ENCODE data around the gene NIF3L1. TPM values are rescaled to one million over a fixed set of nuclear protein-coding genes. Genes with fewer than 3 reads are reported as not detected.

Gene NIF3L1
- polyA plus RNA-seq, 1 donor: 23.3 TPM

DNA sequence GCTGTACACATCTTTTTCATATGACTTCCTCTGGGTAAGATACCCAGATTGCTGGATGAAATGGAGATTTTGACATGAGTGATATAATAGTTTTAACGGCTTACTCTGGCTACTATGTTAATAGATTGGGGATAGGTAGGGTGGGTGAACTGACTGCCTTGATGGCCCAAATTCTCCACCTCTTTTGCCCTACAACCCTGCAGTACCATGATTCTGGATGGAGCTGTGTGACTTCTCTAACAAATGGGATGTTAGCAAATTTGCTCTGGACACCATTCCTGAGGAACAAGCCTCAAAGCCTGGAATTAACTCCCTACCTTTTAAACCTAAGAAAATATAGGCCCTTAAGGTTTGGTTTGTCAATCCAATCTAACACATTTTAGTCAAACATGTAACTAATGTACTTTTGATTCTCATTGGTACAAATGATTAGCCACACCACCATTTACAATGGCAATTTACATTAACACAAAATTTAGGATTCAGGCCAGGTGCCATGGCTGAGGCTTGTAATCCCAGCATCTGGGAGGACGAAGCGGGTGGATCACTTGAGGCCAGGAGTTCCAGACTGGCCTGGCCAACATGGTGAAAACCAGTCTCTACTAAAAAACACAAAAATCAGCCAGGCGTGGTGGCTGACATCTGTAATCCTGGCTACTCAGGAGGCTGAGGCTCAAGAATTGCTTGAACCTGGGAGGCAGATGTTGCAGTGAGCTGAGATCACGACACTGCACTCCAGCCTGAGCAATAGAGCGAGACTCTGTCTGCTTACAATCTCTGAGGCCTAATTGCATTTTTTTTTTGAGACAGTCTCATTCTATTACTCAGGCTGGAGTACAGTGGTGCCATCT is 37.5 kb upstream of the NIF3L1 start:
- no peaks in the 10 kb centered on the region for H3K9me3 ChIP-seq (ENCODE audit: control insufficient read depth, low read depth, low read length)
- H3K36me3 ChIP-seq (ENCODE audit: control insufficient read depth, insufficient read depth, low read length): peaks cover 56% of the 10 kb centered on the region
- no peak for DNase-seq
- no peak overlapping the region for H3K4me3 ChIP-seq (ENCODE audit: low read length)
- H3K27me3 ChIP-seq (ENCODE audit: control insufficient read depth, insufficient read depth, low read length): no peaks in the 10 kb centered on the region
- H3K4me1 ChIP-seq (ENCODE audit: control insufficient read depth, insufficient read depth, low read length): no peaks in the 10 kb centered on the region
- H3K27ac ChIP-seq (ENCODE audit: low read length): no peak overlapping the region
- 100% methylated on average over 1 of the region's 6 CpGs for WGBS (ENCODE audit: insufficient coverage, low lambda C conversion rate)

DNA sequence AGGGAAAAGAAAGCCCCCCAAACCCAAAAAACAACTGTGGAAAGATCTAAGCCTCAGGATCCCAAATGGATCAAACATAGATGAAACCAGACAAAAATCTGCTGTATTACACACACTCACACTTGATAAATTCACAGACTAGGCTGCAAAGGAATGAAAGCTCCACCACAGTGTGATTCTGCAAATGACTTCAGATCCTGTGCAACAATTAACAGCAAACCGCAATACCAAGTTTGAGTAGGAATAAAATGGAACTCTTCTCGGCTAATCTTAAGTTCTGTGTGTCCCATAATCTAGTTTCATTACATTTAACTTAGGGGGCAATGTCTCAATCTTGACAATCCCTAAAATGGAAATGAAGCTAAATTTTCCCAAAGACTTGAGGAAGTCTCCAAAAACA is 36.6 kb upstream of the NIF3L1 start:
- WGBS (ENCODE audit: insufficient coverage, low lambda C conversion rate): 100% methylated on average over 1 of the region's 2 CpGs
- no peak overlapping the region for H3K4me3 ChIP-seq (ENCODE audit: low read length)
- H3K4me1 ChIP-seq (ENCODE audit: control insufficient read depth, insufficient read depth, low read length): no peaks in the 10 kb centered on the region
- peaks cover 66% of the 10 kb centered on the region for H3K36me3 ChIP-seq (ENCODE audit: control insufficient read depth, insufficient read depth, low read length)
- H3K27ac ChIP-seq (ENCODE audit: low read length): no peak overlapping the region
- DNase-seq: no peak
- H3K27me3 ChIP-seq (ENCODE audit: control insufficient read depth, insufficient read depth, low read length): no peaks in the 10 kb centered on the region
- H3K9me3 ChIP-seq (ENCODE audit: control insufficient read depth, low read depth, low read length): no peaks in the 10 kb centered on the region

DNA sequence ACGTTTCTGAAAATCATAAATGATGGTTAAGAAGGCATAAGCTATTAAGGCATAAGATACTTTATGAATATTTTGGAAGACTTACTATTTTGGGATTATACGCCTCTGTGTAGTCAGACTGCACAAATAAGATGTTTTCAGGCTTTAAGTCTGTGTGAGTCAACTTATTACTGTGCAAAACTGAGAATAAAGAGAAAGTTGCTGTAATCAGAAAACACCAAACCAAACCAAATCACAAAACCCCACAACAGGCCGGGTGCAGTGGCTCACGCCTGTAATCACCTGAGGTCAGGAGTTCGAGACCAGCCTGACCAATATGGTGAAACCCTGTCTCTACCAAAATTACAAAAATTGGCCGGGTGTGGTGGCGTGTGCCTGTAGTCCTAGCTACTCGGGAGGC is 32.4 kb upstream of the NIF3L1 start:
- Histone ChIP-seq H3K4me1 (ENCODE audit: control insufficient read depth, insufficient read depth, low read length) (peaks cover 3% of the 10 kb centered on the region), H3K27ac (ENCODE audit: low read length) (no peak overlapping the region), H3K4me3 (ENCODE audit: low read length) (no peak overlapping the region), H3K27me3 (ENCODE audit: control insufficient read depth, insufficient read depth, low read length) (no peaks in the 10 kb centered on the region), H3K9me3 (ENCODE audit: control insufficient read depth, low read depth, low read length) (no peaks in the 10 kb centered on the region), H3K36me3 (ENCODE audit: control insufficient read depth, insufficient read depth, low read length) (peaks cover 78% of the 10 kb centered on the region)
- no peak for DNase-seq
- WGBS (ENCODE audit: insufficient coverage, low lambda C conversion rate): 80% methylated on average over 2 of the region's 8 CpGs

DNA sequence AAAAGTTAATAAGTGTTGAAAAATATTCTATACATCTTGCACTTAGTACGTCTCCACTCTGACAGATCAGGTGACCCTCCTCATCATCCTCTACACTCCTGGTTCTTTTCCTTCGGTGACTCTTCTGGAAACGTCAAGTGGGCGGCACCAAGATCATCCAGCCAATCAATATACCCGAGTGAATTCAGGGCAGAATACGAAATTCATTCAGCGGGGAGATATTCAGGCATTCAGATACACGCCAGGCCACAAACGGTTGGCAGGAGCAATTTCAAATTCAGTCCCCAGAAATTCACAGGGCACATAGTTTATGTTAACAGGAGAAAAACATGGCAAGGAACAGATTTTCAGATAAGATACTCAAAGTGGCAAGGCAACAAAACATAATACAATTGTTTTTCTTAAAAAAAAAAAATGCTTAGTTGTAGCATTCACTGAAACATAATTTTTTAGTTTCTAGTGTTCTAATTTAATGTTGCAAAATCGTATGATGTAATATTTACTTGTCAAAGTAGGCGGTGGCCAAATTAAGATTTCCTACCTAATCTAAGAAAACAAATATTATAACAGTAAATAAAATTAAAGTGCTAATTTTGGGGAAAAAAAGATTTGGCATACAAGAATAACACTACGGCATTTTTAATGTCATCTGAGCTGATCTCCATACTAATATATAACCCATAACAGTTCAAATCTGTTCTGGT is 28.9 kb upstream of the NIF3L1 start:
- no peaks in the 10 kb centered on the region for H3K27me3 ChIP-seq (ENCODE audit: control insufficient read depth, insufficient read depth, low read length)
- peaks cover 7% of the 10 kb centered on the region for H3K4me1 ChIP-seq (ENCODE audit: control insufficient read depth, insufficient read depth, low read length)
- H3K27ac ChIP-seq (ENCODE audit: low read length): no peak overlapping the region
- no peaks in the 10 kb centered on the region for H3K9me3 ChIP-seq (ENCODE audit: control insufficient read depth, low read depth, low read length)
- H3K36me3 ChIP-seq (ENCODE audit: control insufficient read depth, insufficient read depth, low read length): peaks cover 46% of the 10 kb centered on the region
- peak in 1 of 2 donors; percentile 14 for DNase-seq
- 65% methylated on average over 7 of the region's 12 CpGs for WGBS (ENCODE audit: insufficient coverage, low lambda C conversion rate)
- no peak overlapping the region for H3K4me3 ChIP-seq (ENCODE audit: low read length)

DNA sequence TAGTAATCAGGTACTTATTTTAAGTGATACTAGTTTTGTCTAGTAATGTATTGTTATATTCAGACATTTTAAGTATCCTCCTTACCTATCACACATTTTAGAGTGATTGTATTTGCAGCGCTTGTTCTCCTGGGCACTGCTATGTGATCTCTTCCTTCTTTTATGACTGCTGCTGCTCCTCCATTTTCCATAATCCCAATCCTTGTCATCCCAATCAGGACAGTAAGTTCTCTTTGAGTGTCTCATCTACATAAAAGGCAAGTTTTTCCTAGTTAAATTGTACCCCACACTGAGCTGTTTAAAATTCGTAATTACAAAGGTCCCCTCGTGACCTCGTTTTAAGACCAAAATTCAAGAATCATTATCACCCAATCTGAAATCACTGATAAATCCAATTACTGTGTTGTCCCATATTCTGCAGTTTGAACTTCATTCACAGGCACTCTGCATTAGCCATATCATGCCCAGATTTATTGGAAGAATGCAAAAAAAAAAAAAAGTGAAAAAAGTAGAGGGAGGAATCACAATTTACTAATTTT is 27.5 kb upstream of the NIF3L1 start:
- 27% methylated on average over 3 of the region's 4 CpGs for WGBS (ENCODE audit: insufficient coverage, low lambda C conversion rate)
- Histone ChIP-seq H3K9me3 (ENCODE audit: control insufficient read depth, low read depth, low read length) (no peaks in the 10 kb centered on the region), H3K27me3 (ENCODE audit: control insufficient read depth, insufficient read depth, low read length) (no peaks in the 10 kb centered on the region), H3K4me3 (ENCODE audit: low read length) (peak overlapping the region; percentile 97), H3K4me1 (ENCODE audit: control insufficient read depth, insufficient read depth, low read length) (peaks cover 7% of the 10 kb centered on the region), H3K27ac (ENCODE audit: low read length) (peak overlapping the region; percentile 22), H3K36me3 (ENCODE audit: control insufficient read depth, insufficient read depth, low read length) (peaks cover 32% of the 10 kb centered on the region)
- DNase-seq: peak in 1 of 2 donors; percentile 15

DNA sequence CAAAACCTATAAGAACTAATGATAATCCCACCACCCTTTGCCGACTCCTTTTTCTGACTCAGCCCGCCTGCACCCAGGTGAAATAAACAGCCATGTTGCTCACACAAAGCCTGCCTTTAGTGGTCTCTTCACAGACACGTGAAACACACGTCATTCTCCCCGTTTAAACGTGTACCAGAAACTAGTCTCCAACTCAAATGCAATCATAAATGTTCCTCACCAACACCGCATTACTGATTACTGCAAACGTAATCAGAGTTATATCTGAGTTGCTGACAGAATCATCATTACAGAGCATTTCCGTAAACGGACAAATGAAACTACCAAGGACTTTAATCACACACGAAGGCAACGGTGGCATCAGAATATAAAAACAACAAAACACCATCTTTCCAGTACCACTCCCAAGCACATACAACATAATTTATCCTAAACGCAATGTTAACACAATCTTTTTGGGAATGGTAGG is 26.6 kb upstream of the NIF3L1 start:
- WGBS (ENCODE audit: insufficient coverage, low lambda C conversion rate): 0% methylated on average over 1 of the region's 13 CpGs
- H3K27me3 ChIP-seq (ENCODE audit: control insufficient read depth, insufficient read depth, low read length): no peaks in the 10 kb centered on the region
- peak; percentile 48 to 78 for DNase-seq
- H3K9me3 ChIP-seq (ENCODE audit: control insufficient read depth, low read depth, low read length): no peaks in the 10 kb centered on the region
- H3K4me1 ChIP-seq (ENCODE audit: control insufficient read depth, insufficient read depth, low read length): peaks cover 7% of the 10 kb centered on the region
- peaks cover 23% of the 10 kb centered on the region for H3K36me3 ChIP-seq (ENCODE audit: control insufficient read depth, insufficient read depth, low read length)
- peak overlapping the region; percentile 100 for H3K27ac ChIP-seq (ENCODE audit: low read length)
- H3K4me3 ChIP-seq (ENCODE audit: low read length): peak overlapping the region; percentile 97

DNA sequence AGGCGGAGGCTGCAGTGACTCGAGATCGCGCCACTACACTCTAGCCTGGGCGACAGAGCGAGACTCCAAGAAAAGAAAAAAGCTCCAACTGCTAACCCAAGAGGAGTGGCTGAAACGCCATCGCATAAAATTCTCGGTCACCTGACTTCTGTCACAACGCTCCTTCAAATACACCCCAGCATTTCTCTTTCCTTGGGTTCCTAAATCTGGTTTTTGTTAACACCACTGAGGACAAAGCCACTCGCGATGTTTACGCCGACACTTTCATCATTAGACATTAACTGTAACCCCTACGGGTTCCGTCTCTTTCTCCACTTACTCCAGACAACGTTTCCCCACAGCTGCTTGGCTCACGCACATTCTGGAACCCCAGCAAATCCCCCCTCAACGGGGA is 25.4 kb upstream of the NIF3L1 start:
- no peak for DNase-seq
- Histone ChIP-seq H3K27ac (ENCODE audit: low read length) (peak overlapping the region; percentile 100), H3K9me3 (ENCODE audit: control insufficient read depth, low read depth, low read length) (no peaks in the 10 kb centered on the region), H3K4me1 (ENCODE audit: control insufficient read depth, insufficient read depth, low read length) (peaks cover 7% of the 10 kb centered on the region), H3K4me3 (ENCODE audit: low read length) (peak overlapping the region; percentile 97), H3K36me3 (ENCODE audit: control insufficient read depth, insufficient read depth, low read length) (peaks cover 12% of the 10 kb centered on the region), H3K27me3 (ENCODE audit: control insufficient read depth, insufficient read depth, low read length) (no peaks in the 10 kb centered on the region)
- WGBS (ENCODE audit: insufficient coverage, low lambda C conversion rate): 0% methylated on average over 5 of the region's 19 CpGs

DNA sequence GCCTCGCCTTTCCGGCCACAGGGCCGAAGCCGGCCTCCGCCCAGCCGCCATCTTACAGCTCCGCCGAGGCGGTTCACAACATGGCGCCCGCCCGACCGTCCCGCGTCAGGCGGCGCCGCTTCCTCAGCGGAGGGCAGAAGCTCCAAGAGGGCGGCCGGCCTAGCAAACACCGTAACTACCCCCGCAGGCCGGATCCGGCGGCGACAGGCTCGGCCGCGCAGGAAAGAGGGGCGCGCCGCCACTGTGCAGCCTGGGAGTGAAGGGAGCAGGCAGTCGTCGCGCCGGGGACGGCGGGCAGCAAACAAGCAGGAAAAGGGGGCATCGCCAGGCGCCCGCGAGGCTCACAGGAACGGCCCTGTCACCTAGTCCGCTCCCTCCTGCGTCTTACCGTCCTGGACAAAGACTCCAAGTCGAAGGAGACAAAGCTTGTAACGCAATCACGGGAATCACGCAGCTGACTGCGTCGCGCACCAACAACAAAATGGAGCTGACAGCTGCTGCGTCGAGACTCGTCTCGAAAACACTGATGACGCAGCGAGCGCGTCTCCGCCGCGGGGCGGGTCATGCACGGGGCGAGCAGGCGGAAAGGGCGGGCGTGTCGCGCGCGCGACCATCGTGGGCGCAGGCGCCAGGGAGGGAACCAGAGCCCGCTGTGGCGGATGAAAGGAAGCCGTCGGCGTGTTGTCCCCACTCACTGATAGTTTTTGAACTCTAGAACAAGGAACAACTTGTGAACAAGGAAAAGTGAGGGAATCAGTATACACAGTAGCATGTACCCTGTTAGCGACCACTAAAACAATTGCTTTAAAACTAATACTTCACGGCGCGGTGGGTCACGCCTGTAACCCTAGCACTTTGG is 24.8 kb upstream of the NIF3L1 start, which contains the start of gene CLK1:
Gene CLK1, minus strand, starts transcription at position 483 of the 859 bp plus-strand sequence. CDS start 2,796 bp downstream, outside the sequence.
- peaks cover 6% of the 10 kb centered on the region for H3K36me3 ChIP-seq (ENCODE audit: control insufficient read depth, insufficient read depth, low read length)
- peak; percentile 98 for DNase-seq
- H3K27ac ChIP-seq (ENCODE audit: low read length): peak within 1 kb of the TSS; percentile 100
- no CpG with 5 or more reads among the region's 89 CpGs for WGBS (ENCODE audit: insufficient coverage, low lambda C conversion rate)
- peaks cover 7% of the 10 kb centered on the region for H3K4me1 ChIP-seq (ENCODE audit: control insufficient read depth, insufficient read depth, low read length)
- H3K4me3 ChIP-seq (ENCODE audit: low read length): peak within 1 kb of the TSS; percentile 97
- no peaks in the 10 kb centered on the region for H3K27me3 ChIP-seq (ENCODE audit: control insufficient read depth, insufficient read depth, low read length)
- H3K9me3 ChIP-seq (ENCODE audit: control insufficient read depth, low read depth, low read length): no peaks in the 10 kb centered on the region

DNA sequence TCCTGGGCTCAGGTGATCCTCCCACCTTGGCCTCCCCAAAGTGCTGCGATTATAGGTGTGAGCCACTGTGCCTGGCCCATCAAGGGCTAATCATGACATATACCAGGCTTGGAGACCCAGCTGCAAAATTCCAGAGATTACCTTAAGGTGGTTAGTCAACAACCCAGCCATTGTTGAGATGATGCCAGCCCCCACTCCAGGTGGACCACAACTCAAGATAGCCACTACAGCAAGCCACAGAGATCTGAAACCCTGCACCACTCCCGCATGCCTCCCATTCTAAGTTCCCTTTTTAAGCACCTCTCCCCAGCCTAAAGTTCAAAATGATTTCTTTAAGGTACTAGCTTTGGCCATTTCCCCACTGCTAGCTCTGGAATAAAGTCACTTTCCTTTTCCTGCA is 20.2 kb upstream of the NIF3L1 start:
- no CpG with 5 or more reads among the region's 2 CpGs for WGBS (ENCODE audit: insufficient coverage, low lambda C conversion rate)
- Histone ChIP-seq H3K4me1 (ENCODE audit: control insufficient read depth, insufficient read depth, low read length) (peaks cover 4% of the 10 kb centered on the region), H3K9me3 (ENCODE audit: control insufficient read depth, low read depth, low read length) (no peaks in the 10 kb centered on the region), H3K4me3 (ENCODE audit: low read length) (no peak overlapping the region), H3K36me3 (ENCODE audit: control insufficient read depth, insufficient read depth, low read length) (peaks cover 17% of the 10 kb centered on the region), H3K27ac (ENCODE audit: low read length) (no peak overlapping the region), H3K27me3 (ENCODE audit: control insufficient read depth, insufficient read depth, low read length) (no peaks in the 10 kb centered on the region)
- DNase-seq: no peak

DNA sequence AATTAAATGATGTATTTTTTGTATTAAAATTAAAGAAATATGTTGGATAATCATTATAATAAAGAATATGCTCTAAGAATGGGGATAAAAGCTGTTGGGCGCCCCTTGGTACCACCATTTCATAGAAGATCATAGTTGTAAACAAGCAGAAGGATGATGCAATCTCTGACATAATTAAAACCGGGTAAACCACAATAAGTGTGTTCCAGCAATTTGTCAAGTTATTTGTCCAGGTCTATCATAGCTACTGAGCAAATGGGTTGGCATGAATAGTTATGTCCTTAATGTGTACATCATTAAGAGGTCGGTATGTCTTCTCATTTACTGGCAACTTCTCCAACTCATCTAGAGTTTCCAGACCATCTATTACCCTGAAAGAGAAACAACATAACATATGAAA is 18.0 kb upstream of the NIF3L1 start:
- no peak overlapping the region for H3K4me3 ChIP-seq (ENCODE audit: low read length)
- no peak overlapping the region for H3K27ac ChIP-seq (ENCODE audit: low read length)
- DNase-seq: no peak
- H3K36me3 ChIP-seq (ENCODE audit: control insufficient read depth, insufficient read depth, low read length): peaks cover 29% of the 10 kb centered on the region
- no peaks in the 10 kb centered on the region for H3K9me3 ChIP-seq (ENCODE audit: control insufficient read depth, low read depth, low read length)
- no peaks in the 10 kb centered on the region for H3K27me3 ChIP-seq (ENCODE audit: control insufficient read depth, insufficient read depth, low read length)
- no peaks in the 10 kb centered on the region for H3K4me1 ChIP-seq (ENCODE audit: control insufficient read depth, insufficient read depth, low read length)
- WGBS (ENCODE audit: insufficient coverage, low lambda C conversion rate): 86% methylated on average over 1 of the region's 3 CpGs
